ENCODE results near the gene PAPSS1.

DNA sequence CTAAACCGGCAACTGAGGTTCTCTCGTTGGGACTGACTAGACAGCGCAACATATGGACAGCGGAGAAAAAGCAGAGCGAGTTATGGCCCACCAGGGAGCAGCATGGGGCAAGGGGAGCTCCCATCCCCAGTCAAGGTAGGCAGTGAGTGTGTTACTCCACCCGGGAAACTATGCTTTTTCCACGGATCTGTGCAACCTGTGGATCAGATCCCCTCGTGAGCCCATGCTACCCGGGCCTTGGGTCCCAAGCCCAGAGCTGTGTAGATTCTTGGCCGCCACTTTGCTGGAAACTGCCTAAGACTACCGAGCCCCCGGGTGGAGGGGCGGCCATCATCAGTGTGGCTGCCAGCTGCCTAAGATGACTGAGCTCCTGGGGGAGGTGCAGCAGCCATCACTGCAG lies 140.9 kb downstream of the PAPSS1 start:
- TF ChIP-seq, protein P1, sequence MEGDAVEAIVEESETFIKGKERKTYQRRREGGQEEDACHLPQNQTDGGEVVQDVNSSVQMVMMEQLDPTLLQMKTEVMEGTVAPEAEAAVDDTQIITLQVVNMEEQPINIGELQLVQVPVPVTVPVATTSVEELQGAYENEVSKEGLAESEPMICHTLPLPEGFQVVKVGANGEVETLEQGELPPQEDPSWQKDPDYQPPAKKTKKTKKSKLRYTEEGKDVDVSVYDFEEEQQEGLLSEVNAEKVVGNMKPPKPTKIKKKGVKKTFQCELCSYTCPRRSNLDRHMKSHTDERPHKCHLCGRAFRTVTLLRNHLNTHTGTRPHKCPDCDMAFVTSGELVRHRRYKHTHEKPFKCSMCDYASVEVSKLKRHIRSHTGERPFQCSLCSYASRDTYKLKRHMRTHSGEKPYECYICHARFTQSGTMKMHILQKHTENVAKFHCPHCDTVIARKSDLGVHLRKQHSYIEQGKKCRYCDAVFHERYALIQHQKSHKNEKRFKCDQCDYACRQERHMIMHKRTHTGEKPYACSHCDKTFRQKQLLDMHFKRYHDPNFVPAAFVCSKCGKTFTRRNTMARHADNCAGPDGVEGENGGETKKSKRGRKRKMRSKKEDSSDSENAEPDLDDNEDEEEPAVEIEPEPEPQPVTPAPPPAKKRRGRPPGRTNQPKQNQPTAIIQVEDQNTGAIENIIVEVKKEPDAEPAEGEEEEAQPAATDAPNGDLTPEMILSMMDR (IDR thresholded peaks at IDR 0.05) = no peak
- TF ChIP-seq EZH2 (IDR thresholded peaks at IDR 0.05) = no peak
- TF ChIP-seq EZH2phosphoT487 (IDR thresholded peaks at IDR 0.05) = no peak

All from neural progenitor cell (in vitro differentiated cells).